Brain microvascular endothelial cell (primary cell): ENCODE data around the gene RFTN1.

Experiments
- DNase-seq: peaks from one replicate; pipeline ENCODE4 v3.0.0-alpha.2; 2020
- H3K27ac ChIP-seq: fragments of 250-450 bp; sonication (Bioruptor Pico); 2 replicates; pipeline ENCODE4 v1.5.1; 2020; ENCODE audit warnings: mild to moderate bottlenecking, moderate library complexity
- H3K27me3 ChIP-seq: fragments of 250-450 bp; sonication (Bioruptor Pico); replicated peaks from 2 replicates; pipeline ENCODE4 v1.5.1; 2020; ENCODE audit warnings: mild to moderate bottlenecking
- H3K36me3 ChIP-seq: fragments of 250-450 bp; sonication (Bioruptor Pico); replicated peaks from 2 replicates; pipeline ENCODE4 v1.5.1; 2020; ENCODE audit warnings: mild to moderate bottlenecking
- H3K4me3 ChIP-seq: 2 replicates; pipeline ENCODE4 v1.5.1; 2011; ENCODE audit warnings: low read depth, mild to moderate bottlenecking, control low read depth, low read length, moderate library complexity
- CTCF ChIP-seq: IDR thresholded peaks from 2 replicates; pipeline ENCODE4 v1.5.1; 2011; ENCODE audit warnings: low read depth, mild to moderate bottlenecking, moderate library complexity, low read length, control low read depth, inconsistent platforms; ENCODE audit errors: missing control alignments
- in situ Hi-C: cut with HindIII; loops from 2 replicates; pipeline ENCODE4 v1.10.0; 2017; ENCODE audit warnings: low sequenced_read_pairs, low pct_ligation_motif_present

Gene RFTN1

GRCh38 chr3:16515885-16516420 is 2.5 kb upstream of the RFTN1 start:
- in situ Hi-C loops = no loop called here
- Histone ChIP-seq H3K4me3 (no peak overlapping the region), H3K27ac (no peak overlapping the region), H3K36me3 (no peaks in the 10 kb centered on the region), H3K27me3 (no peaks in the 10 kb centered on the region)
- no peak for DNase-seq
- no peak for TF ChIP-seq CTCF

GRCh38 chr3:16514755-16515353 is 1.4 kb upstream of the RFTN1 start:
- in situ Hi-C loops = no loop called here
- no peak for TF ChIP-seq CTCF
- Histone ChIP-seq H3K27ac (no peak overlapping the region), H3K4me3 (no peak overlapping the region), H3K36me3 (no peaks in the 10 kb centered on the region), H3K27me3 (no peaks in the 10 kb centered on the region)
- DNase-seq = no peak

- H3K27me3 ChIP-seq = no peaks in the 10 kb centered on the region
- peak overlapping the region; percentile 92 for H3K4me3 ChIP-seq
- in situ Hi-C loops = no loop called here
- DNase-seq = no peak
- H3K27ac ChIP-seq = peak overlapping the region; percentile 87
- no peak for TF ChIP-seq CTCF
- no peaks in the 10 kb centered on the region for H3K36me3 ChIP-seq
Measured at GRCh38 chr3:16514021-16514700, 662 bp upstream of the RFTN1 start.

GRCh38 chr3:16512435-16513140 is 911 bp downstream of the RFTN1 start:
- H3K36me3 ChIP-seq = no peaks in the 10 kb centered on the region
- DNase-seq = no peak
- H3K4me3 ChIP-seq = peak overlapping the region; percentile 92
- peak overlapping the region; percentile 87 for H3K27ac ChIP-seq
- in situ Hi-C loops = no loop called here
- H3K27me3 ChIP-seq = no peaks in the 10 kb centered on the region
- no peak for TF ChIP-seq CTCF

- DNase-seq = peak; percentile 89
- H3K4me3 ChIP-seq = peak overlapping the region; percentile 92
- TF ChIP-seq CTCF = no peak
- no peaks in the 10 kb centered on the region for H3K27me3 ChIP-seq
- H3K27ac ChIP-seq = peak overlapping the region; percentile 87
- in situ Hi-C loops = no loop called here
- H3K36me3 ChIP-seq = no peaks in the 10 kb centered on the region
Measured at GRCh38 chr3:16511681-16512434, 1.6 kb downstream of the RFTN1 start.
